ENCODE measurements around the gene RPS6KA4. TPM values are rescaled to one million over a fixed set of nuclear protein-coding genes. Genes with fewer than 3 reads are reported as not detected.

The RPS6KA4 gene
- polyA plus RNA-seq, 4 donors: 9.4 to 16.3 (median 13.5) TPM

- no peak for DNase-seq (ENCODE audit: low read depth in 4 of 4, low spot score in 3 of 4)
Measured at GRCh38 chr11:64324692-64325469, 34.1 kb upstream of the RPS6KA4 start.

- DNase-seq (ENCODE audit: low read depth in 4 of 4, low spot score in 3 of 4): no peak
Measured at GRCh38 chr11:64327375-64327774, 31.6 kb upstream of the RPS6KA4 start.

GRCh38 chr11:64327993-64328392 lies 31.0 kb upstream of the RPS6KA4 start:
- no peak for DNase-seq (ENCODE audit: low read depth in 4 of 4, low spot score in 3 of 4)

- no peak for DNase-seq (ENCODE audit: low read depth in 4 of 4, low spot score in 3 of 4)
Measured at GRCh38 chr11:64330888-64331287, 28.1 kb upstream of the RPS6KA4 start.

GRCh38 chr11:64331569-64332371 lies 27.2 kb upstream of the RPS6KA4 start:
- no peak for DNase-seq (ENCODE audit: low read depth in 4 of 4, low spot score in 3 of 4)

GRCh38 chr11:64333556-64333955 lies 25.4 kb upstream of the RPS6KA4 start:
- DNase-seq (ENCODE audit: low read depth in 4 of 4, low spot score in 3 of 4): no peak

GRCh38 chr11:64334764-64335735 lies 23.9 kb upstream of the RPS6KA4 start:
- DNase-seq (ENCODE audit: low read depth in 4 of 4, low spot score in 3 of 4): no peak

GRCh38 chr11:64337538-64338249 lies 21.3 kb upstream of the RPS6KA4 start:
- DNase-seq (ENCODE audit: low read depth in 4 of 4, low spot score in 3 of 4): no peak

GRCh38 chr11:64338716-64339115 lies 20.2 kb upstream of the RPS6KA4 start:
- no peak for DNase-seq (ENCODE audit: low read depth in 4 of 4, low spot score in 3 of 4)

GRCh38 chr11:64339286-64339685 lies 19.7 kb upstream of the RPS6KA4 start:
- no peak for DNase-seq (ENCODE audit: low read depth in 4 of 4, low spot score in 3 of 4)

- DNase-seq (ENCODE audit: low read depth in 4 of 4, low spot score in 3 of 4): no peak
Measured at GRCh38 chr11:64339754-64340408, 19.1 kb upstream of the RPS6KA4 start, which contains the start of gene CCDC88B. CCDC88B (plus strand) TSS chr11:64340204; CDS start chr11:64340267, 63 bp downstream.

GRCh38 chr11:64340671-64341335 lies 18.2 kb upstream of the RPS6KA4 start:
- DNase-seq (ENCODE audit: low read depth in 4 of 4, low spot score in 3 of 4): no peak

- no peak for DNase-seq (ENCODE audit: low read depth in 4 of 4, low spot score in 3 of 4)
Measured at GRCh38 chr11:64341429-64341828, 17.5 kb upstream of the RPS6KA4 start.

- DNase-seq (ENCODE audit: low read depth in 4 of 4, low spot score in 3 of 4): peak in 1 of 4 donors; percentile 55
Measured at GRCh38 chr11:64341851-64342791, 16.8 kb upstream of the RPS6KA4 start.

GRCh38 chr11:64342869-64343745 lies 15.9 kb upstream of the RPS6KA4 start:
- DNase-seq (ENCODE audit: low read depth in 4 of 4, low spot score in 3 of 4): no peak

GRCh38 chr11:64343767-64344559 lies 15.0 kb upstream of the RPS6KA4 start:
- DNase-seq (ENCODE audit: low read depth in 4 of 4, low spot score in 3 of 4): no peak
